ENCODE measurements around the gene ARID1B. TPM values are rescaled to one million over a fixed set of nuclear protein-coding genes. Genes with fewer than 3 reads are reported as not detected.

Gene ARID1B
- total and polyA plus RNA-seq, 12 donors: 11.2 to 63.2 (median 52.2) TPM

- Histone ChIP-seq H3K9me3 (peaks cover 0 to 14% (median 11%) of the 10 kb centered on the region in 11 donors), H3K4me3 (no peak overlapping the region), H3K36me3 (no peaks in the 10 kb centered on the region), H3K27me3 (no peaks in the 10 kb centered on the region), H3K4me1 (no peaks in the 10 kb centered on the region), H3K27ac (no peak overlapping the region)
- intact Hi-C loops (cut with DNase I): loop anchor here in 1 of 10 donors (10.0 kb wide), 1 partner anchor 1201 kb away; no protein-coding TSS in a partner anchor
- 88 to 91% methylated on average over 7 of the region's 7 CpGs for WGBS, 2 donors
- ATAC-seq (no peak), DNase-seq (no peak)
- no peak for TF ChIP-seq CTCF (IDR thresholded peaks at IDR 0.05)
These were observed 41.4 kb upstream of the ARID1B start for GRCh38 chr6:156735751-156736150.

GRCh38 chr6:156740604-156741003 lies 36.6 kb upstream of the ARID1B start:
- Histone ChIP-seq H3K9me3 (peaks cover 0 to 26% (median 14%) of the 10 kb centered on the region in 11 donors), H3K36me3 (no peaks in the 10 kb centered on the region), H3K27ac (no peak overlapping the region), H3K4me1 (no peaks in the 10 kb centered on the region), H3K4me3 (no peak overlapping the region), H3K27me3 (no peaks in the 10 kb centered on the region)
- 61% methylated on average over 1 of the region's 1 CpG for WGBS, 2 donors
- DNase-seq (no peak), ATAC-seq (no peak)
- intact Hi-C loops (cut with DNase I): no loop called here
- TF ChIP-seq CTCF (IDR thresholded peaks at IDR 0.05): no peak

- DNase-seq: no peak
- Histone ChIP-seq H3K36me3 (no peaks in the 10 kb centered on the region), H3K27ac (no peak overlapping the region), H3K4me3 (no peak overlapping the region), H3K9me3 (peaks cover 0 to 26% (median 14%) of the 10 kb centered on the region in 11 donors), H3K4me1 (no peaks in the 10 kb centered on the region), H3K27me3 (no peaks in the 10 kb centered on the region)
- intact Hi-C loops (cut with DNase I): no loop called here
- no peak for ATAC-seq
- TF ChIP-seq CTCF (IDR thresholded peaks at IDR 0.05): no peak
- 98 to 99% methylated on average over 3 of the region's 3 CpGs for WGBS, 2 donors
These were observed 35.7 kb upstream of the ARID1B start for GRCh38 chr6:156741287-156742073.

- DNase-seq (no peak), ATAC-seq (no peak)
- H3K27ac ChIP-seq: no peak overlapping the region
- H3K9me3 ChIP-seq: no peaks in the 10 kb centered on the region
- H3K36me3 ChIP-seq: no peaks in the 10 kb centered on the region
- TF ChIP-seq CTCF (IDR thresholded peaks at IDR 0.05): no peak
- no peaks in the 10 kb centered on the region for H3K4me1 ChIP-seq
- H3K27me3 ChIP-seq: no peaks in the 10 kb centered on the region
- H3K4me3 ChIP-seq: no peak overlapping the region
- WGBS, 2 donors: 60 to 73% methylated on average over 3 of the region's 3 CpGs
- intact Hi-C loops (cut with DNase I): no loop called here
These were observed 29.5 kb upstream of the ARID1B start for GRCh38 chr6:156747715-156748114.

All from heart right ventricle (tissue), 16 donors.